NCI-H2196 treated with DMSO at 0.1 percent for 48 hours (cell line): Measurements from ENCODE around the gene SEMA6D.

Experiments used
- DNase-seq: peaks from one replicate; lab custom pipeline; 2025; ENCODE audit not compliant: unreplicated experiment; lab: John Stamatoyannopoulos, UW

Gene SEMA6D

GRCh38 chr15:47717036-47717612 lies at the start of gene SEMA6D:
TSS of gene SEMA6D (plus strand) at chr15:47717505. CDS start at chr15:47759799, 42,294 bp downstream.
- peak; percentile 55 for DNase-seq

- DNase-seq: no peak
These were observed 48.1 kb upstream of the SEMA6D start for GRCh38 chr15:47669221-47669620.

- no peak for DNase-seq
These were observed 46.9 kb upstream of the SEMA6D start for GRCh38 chr15:47670365-47670764.

- DNase-seq: no peak
These were observed 44.0 kb upstream of the SEMA6D start for GRCh38 chr15:47673232-47673761.

- DNase-seq: peak; percentile 54
These were observed 42.6 kb upstream of the SEMA6D start for GRCh38 chr15:47674586-47675232.

GRCh38 chr15:47675735-47676134 lies 41.6 kb upstream of the SEMA6D start:
- no peak for DNase-seq

GRCh38 chr15:47678040-47678439 lies 39.3 kb upstream of the SEMA6D start:
- DNase-seq: no peak

- no peak for DNase-seq
These were observed 34.6 kb upstream of the SEMA6D start for GRCh38 chr15:47682661-47683060.

- DNase-seq: no peak
These were observed 32.0 kb upstream of the SEMA6D start for GRCh38 chr15:47685141-47685870.

- no peak for DNase-seq
These were observed 28.7 kb upstream of the SEMA6D start for GRCh38 chr15:47688573-47689086.

- no peak for DNase-seq
These were observed 27.6 kb upstream of the SEMA6D start for GRCh38 chr15:47689660-47690059.

GRCh38 chr15:47691882-47692281 lies 25.4 kb upstream of the SEMA6D start:
- no peak for DNase-seq

- DNase-seq: no peak
These were observed 21.0 kb upstream of the SEMA6D start for GRCh38 chr15:47696351-47696750.

- DNase-seq: no peak
These were observed 11.9 kb upstream of the SEMA6D start for GRCh38 chr15:47705281-47705997.

- no peak for DNase-seq
These were observed 9.9 kb upstream of the SEMA6D start for GRCh38 chr15:47707391-47707790.

- no peak for DNase-seq
These were observed 8.9 kb upstream of the SEMA6D start for GRCh38 chr15:47708161-47708980.

GRCh38 chr15:47711655-47712054 lies 5.7 kb upstream of the SEMA6D start:
- DNase-seq: no peak

- DNase-seq: no peak
These were observed 1.9 kb upstream of the SEMA6D start for GRCh38 chr15:47715402-47715801.

- no peak for DNase-seq
These were observed 1.4 kb upstream of the SEMA6D start for GRCh38 chr15:47715856-47716445.

GRCh38 chr15:47716516-47716915 lies 789 bp upstream of the SEMA6D start:
- no peak for DNase-seq
